Esophagus squamous epithelium (tissue), 5 donors: ENCODE data around the gene KIAA0753. TPM values are rescaled to one million over a fixed set of nuclear protein-coding genes. Genes with fewer than 3 reads are reported as not detected.

ENCODE experiments used
- DNase-seq: peaks from one replicate; lab custom pipeline; 2025; lab: John Stamatoyannopoulos, UW
- H3K27ac ChIP-seq, 4 donors: fragments of 200-600 bp; sonication (generic); one replicate each; pipeline ENCODE4 v1.5.1; 2016 to 2019; ENCODE audit warnings: mild to moderate bottlenecking in 1 of 4
- H3K27me3 ChIP-seq, 4 donors: fragments of 200-600 bp; sonication (generic); 1 replicate in 3 of 4; 2 replicates in 1 of 4; pipeline versions ENCODE4 v1.5.1 to v1.6.0; 2017 to 2021; ENCODE audit warnings: antibody characterized with exemption in 1 of 4
- H3K36me3 ChIP-seq, 3 donors: fragments of 200-600 bp; sonication (generic); one replicate each; pipeline ENCODE4 v1.5.1; 2016 to 2019
- H3K4me1 ChIP-seq, 3 donors: fragments of 200-600 bp; sonication (generic); one replicate each; pipeline ENCODE4 v1.5.1; 2017 to 2019
- H3K4me3 ChIP-seq, 4 donors: fragments of 200-600 bp; sonication (generic); 1 replicate in 3 of 4; 2 replicates in 1 of 4; pipeline ENCODE4 v1.5.1; 2016 to 2019; ENCODE audit warnings: mild to moderate bottlenecking in 2 of 4, moderate library complexity in 1 of 4
- H3K9me3 ChIP-seq, 3 donors: fragments of 200-600 bp; sonication (generic); one replicate each; pipeline ENCODE4 v1.5.1; 2016 to 2019
- POLR2A ChIP-seq, 4 donors: fragments of 450-650 bp; IDR thresholded peaks; one replicate each; pipeline ENCODE4 v1.6.1; 2017; ENCODE audit warnings: antibody characterized with exemption in 4 of 4, mild to moderate bottlenecking in 4 of 4, moderate library complexity in 3 of 4
- WGBS, 2 donors: methylation state at CpG; one replicate each; pipeline ENCODE4 v1.1.5; 2018; 5-methylcytosine and 5-hydroxymethylcytosine counted together
- intact Hi-C: fragments of 100-400 bp; cut with DNase I; formaldehyde crosslinking; loops from one replicate; pipeline ENCODE4 v1.15.0; 2022
- total RNA-seq, 4 donors: library from RNA; depleted of rRNA; stranded (reverse); fragments of >200 nt; gene quantifications; one replicate each; pipeline ENCODE4 v1.1.0, GENCODE V29; 2016
- TF ChIP-seq, protein P1 (sequence below), 6 experiments: fragments of 450-650 bp in 4 of 6; fragments of 200-600 bp in 2 of 6; sonication (generic) in 2 of 6; IDR thresholded peaks; one replicate each; pipeline ENCODE4 v1.5.1; 2016 to 2019; ENCODE audit warnings: antibody characterized with exemption in 6 of 6, mild to moderate bottlenecking in 4 of 6, moderate library complexity in 4 of 6
- donor health status: DM: yes; HTN: yes; CAD: no.

Gene KIAA0753
- 10 to 100 TPM in 3 of 4 donors, 1 to 10 TPM in 1; 8.1 to 17.4 (median 11.4) TPM for total RNA-seq

DNA sequence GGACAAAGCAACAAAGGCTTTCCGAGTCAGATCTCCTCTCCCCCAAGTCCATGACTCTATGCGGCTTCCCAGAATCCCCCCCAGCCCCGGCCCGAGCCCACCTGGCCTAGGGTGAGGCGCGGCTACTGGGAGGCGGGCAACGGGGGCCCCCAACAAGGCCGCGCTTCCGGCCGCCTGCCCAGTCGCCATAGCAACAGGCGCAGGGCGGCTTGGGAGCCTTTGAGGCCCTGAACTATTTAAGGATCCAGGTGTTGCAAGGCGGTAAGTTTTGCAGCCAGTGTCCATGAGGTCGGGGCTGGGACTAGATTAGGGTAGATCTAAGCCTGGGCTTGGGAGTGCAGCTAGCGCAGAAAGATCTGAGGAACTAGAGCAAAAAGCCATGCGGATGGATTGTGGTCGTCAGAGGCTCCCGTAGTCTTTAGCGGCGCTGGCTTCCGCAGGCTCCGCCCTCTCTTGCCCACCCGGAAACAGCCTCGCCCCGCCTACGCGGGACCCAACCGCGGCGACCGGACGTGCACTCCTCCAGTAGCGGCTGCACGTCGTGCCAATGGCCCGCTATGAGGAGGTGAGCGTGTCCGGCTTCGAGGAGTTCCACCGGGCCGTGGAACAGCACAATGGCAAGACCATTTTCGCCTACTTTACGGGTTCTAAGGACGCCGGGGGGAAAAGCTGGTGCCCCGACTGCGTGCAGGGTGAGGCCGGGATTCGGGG is at the start of gene KIAA0753, which contains the start of gene TXNDC17:
Gene KIAA0753, minus strand, starts transcription at position 176 of the 711 bp plus-strand sequence. CDS start 5,608 bp downstream, outside the sequence.
Gene TXNDC17, plus strand, starts transcription at position 525 of the 711 bp plus-strand sequence. Its CDS starts 23 bp downstream, at position 548.
- Histone ChIP-seq H3K4me1 (peaks cover 19 to 68% (median 37%) of the 10 kb centered on the region in 3 donors), H3K27ac (peak within 1 kb of the TSS; percentile 91 to 94 (median 93)), H3K4me3 (peak within 1 kb of the TSS; percentile 67 to 94 (median 88)), H3K9me3 (no peaks in the 10 kb centered on the region), H3K36me3 (peaks cover 0 to 30% (median 0%) of the 10 kb centered on the region in 3 donors), H3K27me3 (no peaks in the 10 kb centered on the region)
- WGBS, 2 donors: 0% methylated on average over 7 to 21 of the region's 52 CpGs
- intact Hi-C loops: loop anchor here (10.0 kb wide), 1 partner anchor 86 kb away; the partner anchor contains the start of gene PITPNM3
- TF ChIP-seq, protein P1, sequence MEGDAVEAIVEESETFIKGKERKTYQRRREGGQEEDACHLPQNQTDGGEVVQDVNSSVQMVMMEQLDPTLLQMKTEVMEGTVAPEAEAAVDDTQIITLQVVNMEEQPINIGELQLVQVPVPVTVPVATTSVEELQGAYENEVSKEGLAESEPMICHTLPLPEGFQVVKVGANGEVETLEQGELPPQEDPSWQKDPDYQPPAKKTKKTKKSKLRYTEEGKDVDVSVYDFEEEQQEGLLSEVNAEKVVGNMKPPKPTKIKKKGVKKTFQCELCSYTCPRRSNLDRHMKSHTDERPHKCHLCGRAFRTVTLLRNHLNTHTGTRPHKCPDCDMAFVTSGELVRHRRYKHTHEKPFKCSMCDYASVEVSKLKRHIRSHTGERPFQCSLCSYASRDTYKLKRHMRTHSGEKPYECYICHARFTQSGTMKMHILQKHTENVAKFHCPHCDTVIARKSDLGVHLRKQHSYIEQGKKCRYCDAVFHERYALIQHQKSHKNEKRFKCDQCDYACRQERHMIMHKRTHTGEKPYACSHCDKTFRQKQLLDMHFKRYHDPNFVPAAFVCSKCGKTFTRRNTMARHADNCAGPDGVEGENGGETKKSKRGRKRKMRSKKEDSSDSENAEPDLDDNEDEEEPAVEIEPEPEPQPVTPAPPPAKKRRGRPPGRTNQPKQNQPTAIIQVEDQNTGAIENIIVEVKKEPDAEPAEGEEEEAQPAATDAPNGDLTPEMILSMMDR (IDR thresholded peaks at IDR 0.05): no peak
- peak in 3 of 4 donors; percentile 26 to 94 (median 85) for TF ChIP-seq POLR2A (IDR thresholded peaks at IDR 0.05)
- peak; percentile 51 for DNase-seq

- no peak overlapping the region for H3K27ac ChIP-seq
- no peak for DNase-seq
- H3K36me3 ChIP-seq: no peaks in the 10 kb centered on the region
- H3K4me1 ChIP-seq: no peaks in the 10 kb centered on the region
- 87 to 88% methylated on average over 9 of the region's 9 CpGs for WGBS, 2 donors
- intact Hi-C loops: no loop called here
- H3K27me3 ChIP-seq: peaks cover 0 to 18% (median 0%) of the 10 kb centered on the region in 4 donors
- H3K9me3 ChIP-seq: no peaks in the 10 kb centered on the region
- H3K4me3 ChIP-seq: no peak overlapping the region
- TF ChIP-seq, protein P1 (IDR thresholded peaks at IDR 0.05): no peak
- no peak for TF ChIP-seq POLR2A (IDR thresholded peaks at IDR 0.05)
These were observed 48.4 kb upstream of the KIAA0753 start for GRCh38 chr17:6688944-6689343.

- Histone ChIP-seq H3K9me3 (no peaks in the 10 kb centered on the region), H3K4me3 (no peak overlapping the region), H3K36me3 (no peaks in the 10 kb centered on the region), H3K4me1 (peaks cover 0 to 6% (median 0%) of the 10 kb centered on the region in 3 donors), H3K27me3 (peaks cover 0 to 17% (median 0%) of the 10 kb centered on the region in 4 donors), H3K27ac (no peak overlapping the region)
- DNase-seq: no peak
- WGBS, 2 donors: 62 to 71% methylated on average over 1 to 2 of the region's 4 CpGs
- intact Hi-C loops: no loop called here
- TF ChIP-seq POLR2A (IDR thresholded peaks at IDR 0.05): no peak
- TF ChIP-seq, protein P1 (IDR thresholded peaks at IDR 0.05): no peak
These were observed 45.5 kb upstream of the KIAA0753 start for GRCh38 chr17:6686026-6686425.

DNA sequence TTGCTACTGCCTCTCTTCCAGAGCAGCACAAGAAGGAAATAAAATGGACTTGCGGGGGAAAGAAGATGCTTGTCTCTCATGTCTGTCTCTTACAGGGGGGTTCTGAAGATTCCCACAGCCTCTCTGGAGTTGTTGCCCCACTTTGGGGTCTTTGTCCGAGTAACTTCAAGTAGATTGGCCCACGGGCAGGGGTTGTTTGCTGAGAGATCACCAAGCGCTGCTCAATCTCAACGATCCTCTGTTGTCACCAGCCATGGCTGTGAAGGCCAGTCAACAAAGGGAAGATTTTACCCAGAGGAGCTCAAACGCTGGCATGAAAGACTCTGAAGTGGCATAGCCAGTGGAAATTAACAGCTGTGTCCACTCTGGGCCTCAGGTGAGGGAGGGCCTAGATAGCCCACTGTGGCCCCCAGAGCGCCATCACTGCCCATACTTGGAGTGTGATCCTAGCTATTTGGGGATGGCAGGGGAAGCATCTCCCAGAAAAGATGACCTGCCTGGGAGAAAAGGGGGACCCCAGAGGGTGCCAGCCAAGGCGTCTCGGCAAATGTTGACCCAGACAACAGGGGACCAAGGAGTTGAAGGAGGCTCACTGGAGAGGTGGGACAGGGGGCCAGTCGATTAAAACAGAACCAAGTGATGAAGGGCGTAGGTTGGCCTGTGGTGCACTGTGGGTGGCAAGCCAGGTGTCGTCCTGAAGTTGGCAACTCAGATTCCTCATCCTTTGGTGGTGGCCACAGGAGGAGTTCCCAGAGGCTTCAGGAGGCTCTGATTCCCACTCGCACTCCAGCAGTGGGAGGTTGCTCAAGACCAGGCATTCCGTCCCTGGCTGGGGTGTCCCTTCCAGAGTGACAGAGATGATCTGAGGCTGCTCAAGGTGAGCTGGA is 44.6 kb upstream of the KIAA0753 start:
- H3K4me3 ChIP-seq: no peak overlapping the region
- 73% methylated on average over 5 to 13 of the region's 14 CpGs for WGBS, 2 donors

More for the DNA sequence above, 44.6 kb upstream of the KIAA0753 start:
- H3K27ac ChIP-seq: no peak overlapping the region
- H3K27me3 ChIP-seq: peaks cover 0 to 17% (median 0%) of the 10 kb centered on the region in 4 donors
- no peaks in the 10 kb centered on the region for H3K36me3 ChIP-seq
- TF ChIP-seq, protein P1 (IDR thresholded peaks at IDR 0.05): no peak
- H3K9me3 ChIP-seq: no peaks in the 10 kb centered on the region
- H3K4me1 ChIP-seq: peaks cover 0 to 8% (median 0%) of the 10 kb centered on the region in 3 donors
- intact Hi-C loops: no loop called here
- no peak for DNase-seq
